CD4-positive, alpha-beta T cell treated with Interleukin-6 for 4 hours (primary cell): ENCODE results near the gene GGTA1.
"Not testable (repeated sequence)": the region's sequence is repeated elsewhere in the genome, so short reads cannot be mapped to it uniquely, and the experiment has no call there.

ENCODE experiments used
- DNase-seq: peaks from one replicate; pipeline ENCODE4 v3.0.0-alpha.2; 2020; ENCODE audit warnings: mixed read lengths

The GGTA1 gene

GRCh38 chr9:121455527-121456239, 44.0 kb downstream of the GGTA1 start:
- DNase-seq: no peak

- DNase-seq: no peak
Observed at GRCh38 chr9:121454972-121455371, 44.7 kb downstream of the GGTA1 start.

- no peak for DNase-seq
Observed at GRCh38 chr9:121453232-121453892, 46.3 kb downstream of the GGTA1 start.

GRCh38 chr9:121452085-121452484, 47.6 kb downstream of the GGTA1 start:
- no peak for DNase-seq

GRCh38 chr9:121451586-121451985, 48.1 kb downstream of the GGTA1 start:
- DNase-seq: no peak

GRCh38 chr9:121450241-121450640, 49.4 kb downstream of the GGTA1 start:
- DNase-seq: no peak

GRCh38 chr9:121449786-121450185, 49.9 kb downstream of the GGTA1 start:
- no peak for DNase-seq

GRCh38 chr9:121447321-121447834, 52.3 kb downstream of the GGTA1 start:
- no peak for DNase-seq

GRCh38 chr9:121445986-121446385, 53.7 kb downstream of the GGTA1 start:
- no peak for DNase-seq

- no peak for DNase-seq
Observed at GRCh38 chr9:121443981-121444380, 55.7 kb downstream of the GGTA1 start.

- no peak for DNase-seq
Observed at GRCh38 chr9:121441165-121441564, 58.5 kb downstream of the GGTA1 start.

GRCh38 chr9:121439711-121440664, 59.7 kb downstream of the GGTA1 start:
- no peak for DNase-seq

GRCh38 chr9:121439016-121439415, 60.6 kb downstream of the GGTA1 start:
- DNase-seq: no peak

GRCh38 chr9:121437891-121438290, 61.8 kb downstream of the GGTA1 start:
- DNase-seq: no peak

GRCh38 chr9:121437046-121437445, 62.6 kb downstream of the GGTA1 start:
- DNase-seq: not testable (repeated sequence)

GRCh38 chr9:121434969-121435368, 64.7 kb downstream of the GGTA1 start:
- no peak for DNase-seq

- no peak for DNase-seq
Observed at GRCh38 chr9:121427899-121428298, 71.7 kb downstream of the GGTA1 start.

GRCh38 chr9:121424024-121424432, 75.6 kb downstream of the GGTA1 start:
- no peak for DNase-seq

GRCh38 chr9:121411993-121412392, 87.7 kb downstream of the GGTA1 start:
- DNase-seq: no peak

GRCh38 chr9:121405899-121406298, 93.7 kb downstream of the GGTA1 start:
- no peak for DNase-seq
